HCT116 (cell line): ENCODE results near the gene HAPLN3. TPM values are rescaled to one million over a fixed set of nuclear protein-coding genes. Genes with fewer than 3 reads are reported as not detected.

Source experiments
- ATAC-seq: fragments of 200-7000 bp; cut with Tn5 transposase; 2 replicates; pipeline ENCODE4 v1.9.1; 2020; ENCODE audit warnings: mild to moderate bottlenecking, moderate library complexity
- BruUV-seq: library from RNA; stranded (reverse); fragments of 400-500 nt; replicated peaks from 2 replicates; lab custom pipeline; 2021; lab: Mats Ljungman, UMichigan
- CTCF ChIA-PET: fragments of 300-600 bp; sonication (Branson Sonifier 250); formaldehyde crosslinking; loops from one replicate; lab custom pipeline; 2021; ENCODE audit warnings: antibody characterized with exemption; lab: Charles Lee
- POLR2A ChIA-PET: fragments of 300-600, 350-600 bp; sonication (Branson Sonifier 250); formaldehyde crosslinking; loops from one replicate; lab custom pipeline; 2021; ENCODE audit warnings: antibody characterized with exemption; lab: Charles Lee
- RAD21 ChIA-PET, 2 experiments: fragments of 300-600 bp; sonication (Branson Sonifier 250); formaldehyde crosslinking; loops; one replicate each; lab custom pipeline; 2023; ENCODE audit warnings: low total read pairs in 2 of 2; ENCODE audit not compliant: uncharacterized antibody in 2 of 2, unreplicated experiment in 2 of 2, low non-redundant PET in 1 of 2; lab: Charles Lee
- DNase-seq: peaks from one replicate; pipeline ENCODE4 v3.0.0-alpha.2; 2010; ENCODE audit warnings: low read depth, low spot score
- H2AFZ ChIP-seq: fragments of 200-600 bp; shearing (Covaris generic), sonication (generic); 2 replicates; pipeline ENCODE4 v1.6.1; 2017; ENCODE audit warnings: low read depth, mixed run types, mixed read lengths, antibody characterized with exemption, low read length; ENCODE audit not compliant: poor library complexity, severe bottlenecking
- H3K27ac ChIP-seq: 2 replicates; pipeline ENCODE4 v1.5.1; 2012; ENCODE audit warnings: low read depth, low read length
- H3K27me3 ChIP-seq: fragments of 200-600 bp; sonication (generic); 2 replicates; pipeline ENCODE4 v1.6.1; 2016; ENCODE audit warnings: mixed run types, low read length, mixed read lengths; ENCODE audit not compliant: insufficient read depth
- H3K36me3 ChIP-seq, 2 experiments: fragments of 200-500 bp in 1 of 2; fragments of 200-600 bp in 1 of 2; sonication (Bioruptor generic) in 1 of 2; sonication (generic) in 1 of 2; 2 replicates each; pipeline versions ENCODE4 v1.5.1 to v1.6.1; 2014 to 2016; ENCODE audit warnings: low read length in 2 of 2, inconsistent platforms in 1 of 2, mixed read lengths in 1 of 2, mixed run types in 1 of 2; ENCODE audit not compliant: insufficient read depth in 2 of 2, control insufficient read depth in 1 of 2
- H3K4me1 ChIP-seq, 2 experiments: fragments of 200-600 bp in 1 of 2; sonication (generic) in 1 of 2; 2 replicates each; pipeline versions ENCODE4 v1.5.1 to v1.6.1; 2012 to 2017; ENCODE audit warnings: low read length in 2 of 2, inconsistent platforms in 1 of 2, mild to moderate bottlenecking in 1 of 2, mixed read lengths in 1 of 2, mixed run types in 1 of 2, moderate library complexity in 1 of 2; ENCODE audit not compliant: insufficient read depth in 2 of 2, control insufficient read depth in 1 of 2
- H3K4me2 ChIP-seq: fragments of 200-600 bp; sonication (generic); 2 replicates; pipeline ENCODE4 v1.6.1; 2017; ENCODE audit warnings: mixed run types, low read length, mixed read lengths
- H3K4me3 ChIP-seq, 2 experiments: fragments of 200-600 bp in 1 of 2; sonication (generic) in 1 of 2; replicated peaks in 1 of 2; 2 replicates each; pipeline ENCODE4 v1.5.1; 2011 to 2016; ENCODE audit warnings: low read length in 2 of 2, control low read depth in 1 of 2, low read depth in 1 of 2, mild to moderate bottlenecking in 1 of 2, mixed read lengths in 1 of 2, mixed run types in 1 of 2
- H3K79me2 ChIP-seq: fragments of 200-600 bp; sonication (generic); 2 replicates; pipeline ENCODE4 v1.6.1; 2017; ENCODE audit warnings: mild to moderate bottlenecking, mixed run types, low read length, moderate library complexity, mixed read lengths; ENCODE audit not compliant: insufficient read depth
- H3K9ac ChIP-seq: fragments of 200-600 bp; sonication (generic); 2 replicates; pipeline ENCODE4 v1.6.1; 2016; ENCODE audit warnings: low read length, mixed read lengths
- H3K9me2 ChIP-seq: fragments of 200-600 bp; sonication (generic), shearing (Covaris generic); 2 replicates; pipeline ENCODE4 v1.6.1; 2017; ENCODE audit warnings: mixed run types, mild to moderate bottlenecking, moderate library complexity; ENCODE audit not compliant: insufficient read depth
- H3K9me3 ChIP-seq, 2 experiments: fragments of 200-500 bp in 1 of 2; fragments of 200-600 bp in 1 of 2; sonication (Bioruptor generic) in 1 of 2; sonication (generic) in 1 of 2; 2 replicates each; pipeline ENCODE4 v1.6.1; 2014 to 2017; ENCODE audit warnings: low read length in 2 of 2, mixed read lengths in 2 of 2, inconsistent platforms in 1 of 2, low read depth in 1 of 2, mild to moderate bottlenecking in 1 of 2, mixed run types in 1 of 2, moderate library complexity in 1 of 2; ENCODE audit not compliant: control insufficient read depth in 1 of 2, insufficient read depth in 1 of 2
- H4K20me1 ChIP-seq: fragments of 200-600 bp; sonication (generic), shearing (Covaris generic); 2 replicates; pipeline ENCODE4 v1.6.1; 2017; ENCODE audit warnings: mixed run types, mild to moderate bottlenecking, moderate library complexity; ENCODE audit not compliant: insufficient read depth
- CEBPB ChIP-seq: IDR thresholded peaks from 2 replicates; pipeline ENCODE4 v1.6.1; 2012; ENCODE audit warnings: low read depth
- CTCF ChIP-seq, 3 experiments: fragments of 200-600 bp in 1 of 3; sonication (generic) in 1 of 3; IDR thresholded peaks in 2 of 3; conservative IDR thresholded peaks in 1 of 3; 2 replicates each; pipeline ENCODE4 v1.5.1; 2012 to 2017; ENCODE audit warnings: low read depth in 2 of 3, low read length in 2 of 3, antibody characterized with exemption in 1 of 3, borderline replicate concordance in 1 of 3, control low read depth in 1 of 3, mild to moderate bottlenecking in 1 of 3, mixed read lengths in 1 of 3, mixed run types in 1 of 3, moderate library complexity in 1 of 3; ENCODE audit not compliant: insufficient read depth in 1 of 3
- EGR1 ChIP-seq: IDR thresholded peaks from 2 replicates; pipeline ENCODE4 v1.6.1; 2012; ENCODE audit warnings: low read depth
- EZH2 ChIP-seq: fragments of 200-600 bp; sonication (generic); IDR thresholded peaks from 2 replicates; pipeline ENCODE4 v1.6.1; 2017; ENCODE audit warnings: antibody characterized with exemption, mixed run types
- EZH2phosphoT487 ChIP-seq: fragments of 200-600 bp; IDR thresholded peaks from 2 replicates; pipeline ENCODE4 v1.6.1; 2018; ENCODE audit warnings: antibody characterized with exemption, borderline replicate concordance
- FOSL1 ChIP-seq: IDR thresholded peaks from 2 replicates; pipeline ENCODE4 v1.6.1; 2012; ENCODE audit warnings: low read depth
- JUND ChIP-seq: IDR thresholded peaks from 2 replicates; pipeline ENCODE4 v1.6.1; 2012
- POLR2A ChIP-seq: IDR thresholded peaks from 2 replicates; pipeline ENCODE4 v1.7.0; 2011; ENCODE audit warnings: borderline replicate concordance; ENCODE audit not compliant: insufficient read depth, insufficient read length; ENCODE audit errors: extremely low read depth
- POLR2AphosphoS5 ChIP-seq: IDR thresholded peaks from 2 replicates; pipeline ENCODE4 v1.6.1; 2011; ENCODE audit warnings: mild to moderate bottlenecking, low read depth, low read length, moderate library complexity
- SIN3A ChIP-seq: IDR thresholded peaks from 2 replicates; pipeline ENCODE4 v1.6.1; 2012; ENCODE audit warnings: low read depth
- SP1 ChIP-seq: IDR thresholded peaks from 2 replicates; pipeline ENCODE4 v1.6.1; 2012; ENCODE audit warnings: low read depth
- SRF ChIP-seq: IDR thresholded peaks from 2 replicates; pipeline ENCODE4 v1.6.1; 2012; ENCODE audit warnings: low read depth
- TCF7L2 ChIP-seq: IDR thresholded peaks from 2 replicates; pipeline ENCODE4 v1.7.0; 2011; ENCODE audit warnings: borderline replicate concordance, inconsistent platforms; ENCODE audit not compliant: insufficient read depth, insufficient read length; ENCODE audit errors: extremely low read depth
- YY1 ChIP-seq: IDR thresholded peaks from 2 replicates; pipeline ENCODE4 v1.6.1; 2011; ENCODE audit warnings: low read length, low read depth, moderate library complexity, mild to moderate bottlenecking; ENCODE audit not compliant: insufficient replicate concordance; ENCODE audit errors: extremely low read depth
- ZBTB33 ChIP-seq: IDR thresholded peaks from 2 replicates; pipeline ENCODE4 v1.6.1; 2011; ENCODE audit warnings: mild to moderate bottlenecking, low read length, moderate library complexity; ENCODE audit not compliant: insufficient replicate concordance; ENCODE audit errors: extremely low read depth
- ZFX ChIP-seq: fragments of 450-650 bp; IDR thresholded peaks from 2 replicates; pipeline ENCODE4 v1.6.1; 2017
- ZNF274 ChIP-seq: fragments of 200-500 bp; sonication (Bioruptor generic); IDR thresholded peaks from 2 replicates; pipeline ENCODE4 v1.6.1; 2014; ENCODE audit warnings: mild to moderate bottlenecking, low read depth, low read length, inconsistent platforms
- intact Hi-C: fragments of 100-400 bp; cut with micrococcal nuclease; formaldehyde crosslinking; loops from 2 replicates; pipeline ENCODE4 v1.10.0; 2022
- total RNA-seq: library from RNA; stranded (reverse); gene quantifications from one replicate; pipeline ENCODE4 v1.2.1, GENCODE V29; 2021; ENCODE audit not compliant: unreplicated experiment
- TF ChIP-seq, protein P1 (sequence below): IDR thresholded peaks from 2 replicates; pipeline ENCODE4 v1.6.1; 2012; ENCODE audit warnings: low read depth
- TF ChIP-seq, protein P2 (sequence below): IDR thresholded peaks from 2 replicates; pipeline ENCODE4 v1.6.1; 2012
- TF ChIP-seq, protein P3 (sequence below): IDR thresholded peaks from 2 replicates; pipeline ENCODE4 v1.6.1; 2012

The HAPLN3 gene
- total RNA-seq, 1 experiment from 2014 or later = 10.9 TPM

- H3K4me2 ChIP-seq = no peak overlapping the region
- 0 out of 4 replicates have a peak, but pooled peaks cover 0 to 2% of the 10 kb centered on the region in 2 experiments for H3K36me3 ChIP-seq
- intact Hi-C loops = no loop called here
- no peak overlapping the region for H3K4me3 ChIP-seq
- ATAC-seq (no peak), DNase-seq (no peak)
- H3K27me3 ChIP-seq = no peaks in the 10 kb centered on the region
- H3K9ac ChIP-seq = no peak overlapping the region
- H3K9me2 ChIP-seq = no peaks in the 10 kb centered on the region
- TF ChIP-seq ZFX = no peak
- TF ChIP-seq JUND = no peak
- no peak for TF ChIP-seq TCF7L2
- TF ChIP-seq EZH2phosphoT487 = no peak
- TF ChIP-seq, protein P1, sequence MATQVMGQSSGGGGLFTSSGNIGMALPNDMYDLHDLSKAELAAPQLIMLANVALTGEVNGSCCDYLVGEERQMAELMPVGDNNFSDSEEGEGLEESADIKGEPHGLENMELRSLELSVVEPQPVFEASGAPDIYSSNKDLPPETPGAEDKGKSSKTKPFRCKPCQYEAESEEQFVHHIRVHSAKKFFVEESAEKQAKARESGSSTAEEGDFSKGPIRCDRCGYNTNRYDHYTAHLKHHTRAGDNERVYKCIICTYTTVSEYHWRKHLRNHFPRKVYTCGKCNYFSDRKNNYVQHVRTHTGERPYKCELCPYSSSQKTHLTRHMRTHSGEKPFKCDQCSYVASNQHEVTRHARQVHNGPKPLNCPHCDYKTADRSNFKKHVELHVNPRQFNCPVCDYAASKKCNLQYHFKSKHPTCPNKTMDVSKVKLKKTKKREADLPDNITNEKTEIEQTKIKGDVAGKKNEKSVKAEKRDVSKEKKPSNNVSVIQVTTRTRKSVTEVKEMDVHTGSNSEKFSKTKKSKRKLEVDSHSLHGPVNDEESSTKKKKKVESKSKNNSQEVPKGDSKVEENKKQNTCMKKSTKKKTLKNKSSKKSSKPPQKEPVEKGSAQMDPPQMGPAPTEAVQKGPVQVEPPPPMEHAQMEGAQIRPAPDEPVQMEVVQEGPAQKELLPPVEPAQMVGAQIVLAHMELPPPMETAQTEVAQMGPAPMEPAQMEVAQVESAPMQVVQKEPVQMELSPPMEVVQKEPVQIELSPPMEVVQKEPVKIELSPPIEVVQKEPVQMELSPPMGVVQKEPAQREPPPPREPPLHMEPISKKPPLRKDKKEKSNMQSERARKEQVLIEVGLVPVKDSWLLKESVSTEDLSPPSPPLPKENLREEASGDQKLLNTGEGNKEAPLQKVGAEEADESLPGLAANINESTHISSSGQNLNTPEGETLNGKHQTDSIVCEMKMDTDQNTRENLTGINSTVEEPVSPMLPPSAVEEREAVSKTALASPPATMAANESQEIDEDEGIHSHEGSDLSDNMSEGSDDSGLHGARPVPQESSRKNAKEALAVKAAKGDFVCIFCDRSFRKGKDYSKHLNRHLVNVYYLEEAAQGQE = no peak
- TF ChIP-seq POLR2AphosphoS5 = no peak
- no peak for TF ChIP-seq EGR1
- no peak for TF ChIP-seq ZNF274
- TF ChIP-seq SP1 = no peak
- no peak for TF ChIP-seq POLR2A
- TF ChIP-seq, protein P2, sequence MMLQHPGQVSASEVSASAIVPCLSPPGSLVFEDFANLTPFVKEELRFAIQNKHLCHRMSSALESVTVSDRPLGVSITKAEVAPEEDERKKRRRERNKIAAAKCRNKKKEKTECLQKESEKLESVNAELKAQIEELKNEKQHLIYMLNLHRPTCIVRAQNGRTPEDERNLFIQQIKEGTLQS = no peak
- TF ChIP-seq CEBPB = no peak
- TF ChIP-seq CTCF (IDR thresholded peaks at IDR 0.05 in 2 of 3, conservative IDR thresholded peaks at IDR 0.05 in 1 of 3; ENCODE audit: borderline replicate concordance in 1 of 3, insufficient read depth in 1 of 3, low read depth in 2 of 3, low read length in 2 of 3) = no peak
- no peak for TF ChIP-seq SIN3A
- TF ChIP-seq EZH2 = no peak
- TF ChIP-seq YY1 = no peak
- no peak for TF ChIP-seq FOSL1
- TF ChIP-seq, protein P3, sequence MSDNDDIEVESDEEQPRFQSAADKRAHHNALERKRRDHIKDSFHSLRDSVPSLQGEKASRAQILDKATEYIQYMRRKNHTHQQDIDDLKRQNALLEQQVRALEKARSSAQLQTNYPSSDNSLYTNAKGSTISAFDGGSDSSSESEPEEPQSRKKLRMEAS = no peak
- no peak for TF ChIP-seq SRF
- TF ChIP-seq ZBTB33 = no peak
- H3K27ac ChIP-seq = no peak overlapping the region
- ChIA-PET CTCF (no interaction called here), RAD21 (no interaction called here), POLR2A (no interaction called here)
- no peaks in the 10 kb centered on the region for H3K9me3 ChIP-seq
- H4K20me1 ChIP-seq = no peaks in the 10 kb centered on the region
- no peak overlapping the region for H2AFZ ChIP-seq
- 0 out of 2 replicates have a peak, but pooled peaks cover under 1% of the 10 kb centered on the region for H3K79me2 ChIP-seq
- H3K4me1 ChIP-seq = peaks cover 15 to 36% of the 10 kb centered on the region in 2 experiments
- no TSS peak for BruUV-seq
Measured at GRCh38 chr15:88907111-88907510, 11.8 kb upstream of the HAPLN3 start.
